ENCODE results near the gene ZFPL1.

The ZFPL1 gene

DNA sequence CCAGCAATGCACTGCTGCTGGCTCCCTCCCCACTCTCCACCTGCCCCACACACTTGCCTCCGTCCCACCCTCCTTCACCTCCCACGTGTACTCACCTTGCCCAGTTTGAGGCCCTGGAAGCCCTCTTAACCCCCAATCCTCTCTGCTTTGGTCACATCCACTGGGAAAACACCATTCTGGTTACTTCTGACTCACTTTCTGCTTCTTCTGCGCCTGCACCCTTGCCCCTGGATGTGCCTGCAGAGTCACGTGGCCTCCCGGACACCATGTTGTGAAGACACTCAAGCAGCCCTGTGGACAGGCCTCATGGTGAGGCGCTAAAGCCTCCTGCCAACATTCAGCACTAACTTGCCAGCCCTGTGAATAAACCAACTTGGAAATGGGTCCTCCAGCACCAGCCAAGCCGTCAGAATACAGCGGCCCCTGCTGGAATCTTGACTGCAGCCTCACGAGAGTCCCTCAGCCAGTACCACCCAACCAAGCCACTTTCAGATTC, 23.1 kb upstream of the ZFPL1 start:
- no peak for DNase-seq

DNA sequence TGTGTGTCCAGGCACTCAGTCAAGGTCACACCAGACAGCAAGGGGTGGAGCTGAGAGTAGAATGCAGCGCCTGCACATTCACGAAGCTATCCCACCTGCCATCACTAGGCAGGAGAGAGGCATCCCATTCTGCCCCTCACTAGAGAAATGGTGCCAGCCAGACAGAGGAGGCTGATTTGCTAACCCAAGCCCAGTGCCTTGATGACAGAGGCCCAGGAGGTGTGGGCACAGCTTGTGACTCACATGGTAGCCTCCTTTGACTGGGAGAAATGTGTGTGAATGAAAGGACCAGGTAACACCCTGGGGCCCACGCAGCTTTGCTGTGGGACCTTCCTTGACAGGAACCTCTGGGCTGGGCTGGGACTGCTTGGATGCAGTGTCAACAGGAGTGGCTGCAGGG, 20.5 kb upstream of the ZFPL1 start:
- DNase-seq: no peak

DNA sequence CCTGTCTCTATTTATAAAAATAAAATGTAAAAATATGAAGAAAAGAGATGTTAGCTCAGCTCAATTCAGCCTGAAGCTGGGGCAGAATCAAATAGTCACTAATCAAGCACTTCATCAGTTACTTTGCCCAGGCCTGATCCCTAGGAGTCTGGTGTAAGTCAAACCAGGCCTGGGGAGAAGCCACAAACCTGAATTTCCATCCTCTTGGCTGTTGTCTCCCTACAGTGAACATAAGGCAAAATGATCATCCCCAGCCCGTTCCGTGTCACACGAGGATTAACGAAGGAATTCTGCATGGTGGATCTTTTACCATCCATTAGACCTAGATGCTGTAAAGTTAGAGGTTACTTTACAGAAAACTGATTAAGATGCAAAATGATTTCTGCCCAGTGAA, 19.2 kb upstream of the ZFPL1 start:
- no peak for DNase-seq

DNA sequence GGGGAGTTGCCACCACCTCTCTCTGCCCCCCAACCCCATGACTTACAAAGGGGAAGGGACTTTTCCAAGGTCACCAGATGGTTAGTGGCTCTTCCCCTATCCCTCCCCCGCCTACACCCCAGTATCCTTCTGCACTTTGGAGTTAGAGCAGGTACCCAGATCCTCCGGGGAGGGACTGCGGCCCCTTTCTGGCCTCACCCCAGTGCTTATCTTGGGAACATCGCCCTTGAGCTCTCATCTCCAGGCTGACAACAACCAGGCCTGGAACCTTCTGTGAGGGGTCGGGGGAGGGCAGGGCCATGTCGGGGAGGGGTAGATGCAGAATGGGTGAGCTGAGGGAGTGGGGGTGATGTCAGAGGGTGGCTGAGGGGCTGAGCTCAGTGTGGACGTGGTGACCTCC, 18.2 kb upstream of the ZFPL1 start:
- no peak for DNase-seq

GRCh38 chr11:65066315-65066714, 17.7 kb upstream of the ZFPL1 start:
- DNase-seq: no peak

GRCh38 chr11:65066805-65067291, 17.2 kb upstream of the ZFPL1 start:
- DNase-seq: no peak

DNA sequence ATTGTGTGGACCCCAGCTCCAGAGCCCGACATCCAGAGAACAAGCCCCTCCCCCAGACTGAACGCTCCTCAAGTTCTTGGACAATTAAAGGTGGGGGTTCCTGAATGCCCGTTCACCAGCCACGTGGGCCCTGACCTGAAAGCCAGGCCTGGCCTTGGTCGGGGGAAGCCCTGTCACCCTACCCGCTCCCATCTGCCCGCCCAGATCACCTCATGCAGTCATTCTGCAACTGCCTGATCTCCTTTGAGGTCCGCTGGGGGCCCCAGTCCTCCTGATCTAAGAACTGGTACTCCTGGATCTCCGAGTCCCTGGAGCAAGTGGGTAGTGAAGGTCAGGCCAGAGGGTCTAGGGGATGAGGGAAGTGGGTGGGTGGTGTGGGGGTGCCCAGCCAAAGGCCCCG, 16.6 kb upstream of the ZFPL1 start:
- no peak for DNase-seq

GRCh38 chr11:65069217-65069616, 14.8 kb upstream of the ZFPL1 start:
- peak in 1 of 2 donors; percentile 5 for DNase-seq

DNA sequence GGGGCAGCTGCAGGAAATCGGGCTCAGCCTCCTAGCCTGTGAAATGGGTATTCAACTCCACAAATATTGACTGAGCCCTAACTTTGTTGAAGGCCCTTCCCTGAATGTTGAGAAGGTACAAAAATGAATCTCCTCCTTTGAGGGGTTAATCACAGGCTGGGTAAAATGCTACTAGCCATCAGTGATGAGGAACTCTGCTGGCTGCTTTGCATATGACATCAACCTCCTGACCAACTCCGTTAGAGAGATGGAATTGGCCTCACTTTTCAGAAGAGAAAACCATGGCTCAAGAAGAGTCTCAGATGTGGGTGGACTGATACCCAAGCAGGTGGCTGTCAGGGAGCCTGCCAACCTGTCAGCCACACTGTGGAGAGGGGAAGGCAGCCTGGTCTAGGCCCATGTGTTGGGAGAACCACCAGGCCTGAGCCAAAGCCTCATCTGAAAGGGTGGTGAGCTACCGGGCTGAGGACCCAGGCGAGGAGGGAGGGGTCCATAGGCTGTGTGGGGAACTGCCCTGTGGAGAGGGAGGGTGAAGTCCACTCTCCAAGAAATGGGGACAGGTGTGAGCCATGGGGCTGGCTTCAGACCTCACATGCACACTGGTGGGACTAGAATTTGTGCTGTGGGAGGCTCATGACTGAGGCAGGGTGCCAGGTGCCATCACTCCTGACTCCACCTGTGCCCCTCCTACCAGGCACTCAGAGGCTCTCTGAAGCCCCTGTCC, 12.0 kb upstream of the ZFPL1 start:
- no peak for DNase-seq

DNA sequence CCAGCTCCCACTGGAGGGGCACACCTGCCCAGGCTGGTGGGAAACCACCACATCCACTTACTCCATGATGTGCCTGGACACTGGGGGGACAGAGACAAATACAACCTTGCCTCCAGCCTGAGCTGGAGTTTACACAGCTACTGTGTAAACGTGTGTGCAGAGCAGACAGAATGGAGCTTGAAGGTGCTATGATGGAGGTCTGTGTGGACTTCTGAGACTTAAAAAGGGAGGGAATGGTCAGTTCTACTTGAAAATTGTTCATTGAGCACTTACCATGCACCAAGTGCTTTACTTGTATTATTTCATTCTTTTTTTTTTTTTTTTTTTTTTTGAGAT, 11.4 kb upstream of the ZFPL1 start:
- DNase-seq: no peak

DNA sequence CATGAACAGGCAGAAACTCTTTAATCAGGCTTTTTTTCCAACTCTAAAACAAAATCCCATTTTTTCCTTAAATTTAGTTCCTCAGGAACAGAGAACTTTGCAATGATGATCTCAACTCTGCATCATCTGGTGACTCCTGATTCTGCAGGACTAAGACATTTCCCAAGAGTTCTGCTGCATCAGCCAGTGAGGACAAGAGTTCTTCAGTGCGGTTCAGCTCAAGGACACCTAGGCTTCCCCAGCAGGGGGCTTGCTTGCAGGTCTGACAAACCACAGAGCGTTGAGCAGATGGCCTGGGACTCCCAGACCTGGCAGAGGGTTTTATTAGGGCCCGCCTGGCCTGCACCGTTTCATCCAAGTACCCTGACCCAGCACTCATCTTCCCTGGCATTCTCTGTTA, 6.6 kb upstream of the ZFPL1 start:
- DNase-seq: no peak

DNA sequence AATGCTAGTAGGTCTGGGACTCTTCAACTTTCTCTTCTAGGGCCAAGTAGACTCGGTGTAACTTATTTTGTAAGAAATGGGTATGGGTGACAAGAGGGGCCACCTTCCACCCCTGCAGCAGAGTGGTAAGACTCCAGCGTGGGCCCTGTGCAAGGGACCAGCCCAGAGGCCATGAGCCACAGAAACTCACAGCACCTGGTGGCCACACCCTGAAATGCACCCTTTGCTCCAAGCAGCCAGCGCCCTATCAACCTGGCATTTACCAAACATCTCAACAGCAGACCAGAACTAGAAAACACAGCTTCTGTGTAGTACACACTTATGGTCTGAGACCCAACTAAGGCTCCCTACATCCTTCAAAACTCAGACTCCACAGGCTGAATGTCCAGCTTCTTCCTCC, 5.9 kb upstream of the ZFPL1 start:
- DNase-seq: peak in 1 of 2 donors; percentile 24

- no peak for DNase-seq
These were observed 5.2 kb upstream of the ZFPL1 start for GRCh38 chr11:65078786-65079342.

DNA sequence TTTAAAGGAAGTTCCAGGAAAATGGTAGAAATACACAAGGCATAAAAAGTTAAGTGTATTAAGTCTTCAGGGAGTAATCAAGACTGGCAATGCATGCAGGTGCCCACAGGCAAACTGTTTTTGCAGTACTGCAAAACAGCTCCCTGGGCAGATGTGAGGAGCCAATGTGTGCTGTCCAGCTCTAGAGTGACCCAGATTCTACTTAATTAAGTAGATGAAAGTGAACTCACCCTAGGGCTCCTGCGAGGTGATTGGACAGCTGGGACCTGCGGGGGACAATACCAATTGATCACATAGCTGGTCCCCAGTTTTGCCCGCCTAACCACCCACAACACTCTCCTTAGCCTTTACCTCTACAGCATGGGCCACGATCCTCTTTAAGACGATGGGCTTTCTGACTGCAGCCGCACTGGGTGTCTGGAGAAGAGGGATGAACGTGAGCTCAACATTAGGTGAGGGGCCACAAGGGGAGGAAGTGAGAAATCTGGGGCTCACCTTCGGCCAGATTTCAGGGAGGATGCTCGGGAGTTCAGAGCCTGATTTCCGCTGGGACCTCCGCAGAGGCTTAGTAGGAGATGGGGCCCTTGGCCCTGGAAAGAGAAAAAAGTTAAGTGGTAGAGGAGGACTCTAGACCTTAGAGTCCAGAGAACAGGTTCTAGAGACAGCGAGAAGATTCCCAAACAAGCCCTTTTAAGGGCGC, 738 bp upstream of the ZFPL1 start:
- DNase-seq: no peak

DNA sequence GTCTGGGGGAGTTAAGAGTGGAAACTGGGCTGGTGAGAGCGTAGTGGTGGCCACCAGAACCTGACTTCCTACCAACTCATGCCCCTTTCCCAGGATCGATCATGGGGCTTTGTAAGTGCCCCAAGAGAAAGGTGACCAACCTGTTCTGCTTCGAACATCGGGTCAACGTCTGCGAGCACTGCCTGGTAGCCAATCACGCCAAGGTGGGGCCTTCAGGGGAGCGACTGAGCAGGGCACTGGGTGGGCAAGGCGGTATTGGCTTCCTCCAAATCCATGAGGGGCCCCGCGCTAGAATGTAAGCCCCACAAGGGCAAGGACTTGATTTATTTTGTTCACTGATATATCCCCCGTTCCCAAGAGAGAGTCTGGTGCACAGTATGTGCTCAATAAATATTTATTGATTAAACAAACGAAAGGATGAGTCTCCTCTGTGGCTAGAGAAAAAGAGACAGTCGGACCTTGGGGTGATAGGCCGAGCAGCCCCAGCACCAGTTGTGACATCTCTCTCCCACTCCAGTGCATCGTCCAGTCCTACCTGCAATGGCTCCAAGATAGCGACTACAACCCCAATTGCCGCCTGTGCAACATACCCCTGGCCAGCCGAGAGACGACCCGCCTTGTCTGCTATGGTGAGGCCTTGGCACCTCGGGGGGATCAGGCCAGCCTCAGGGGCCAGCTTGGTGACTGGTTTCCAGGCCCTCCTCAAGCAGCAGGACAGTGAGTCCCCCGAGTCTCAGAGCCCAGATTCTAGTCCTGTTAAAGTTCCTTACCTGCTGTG, 765 bp downstream of the ZFPL1 start:
- DNase-seq: no peak

DNA sequence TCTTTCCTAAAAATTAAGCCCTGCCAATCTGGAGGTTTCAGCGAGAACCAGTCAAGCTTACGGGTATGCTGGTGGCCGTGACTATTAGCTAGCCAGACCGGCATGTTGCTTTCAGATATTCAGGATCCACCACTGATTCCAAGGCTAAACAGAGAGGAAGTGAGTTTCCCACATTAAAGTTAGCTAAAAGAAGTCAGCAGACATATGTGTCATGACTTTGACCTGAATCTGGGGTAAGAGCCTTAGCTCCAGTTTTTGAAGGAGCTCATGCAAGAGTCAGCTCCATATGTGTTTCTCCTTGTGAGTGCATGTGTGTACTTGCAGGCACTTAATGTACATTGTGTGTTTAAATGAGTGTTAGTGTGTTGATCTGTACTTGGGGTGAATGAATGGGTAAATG, 1.4 kb downstream of the ZFPL1 start:
- DNase-seq: no peak

- no peak for DNase-seq
These were observed 2.8 kb downstream of the ZFPL1 start for GRCh38 chr11:65086809-65087208.

DNA sequence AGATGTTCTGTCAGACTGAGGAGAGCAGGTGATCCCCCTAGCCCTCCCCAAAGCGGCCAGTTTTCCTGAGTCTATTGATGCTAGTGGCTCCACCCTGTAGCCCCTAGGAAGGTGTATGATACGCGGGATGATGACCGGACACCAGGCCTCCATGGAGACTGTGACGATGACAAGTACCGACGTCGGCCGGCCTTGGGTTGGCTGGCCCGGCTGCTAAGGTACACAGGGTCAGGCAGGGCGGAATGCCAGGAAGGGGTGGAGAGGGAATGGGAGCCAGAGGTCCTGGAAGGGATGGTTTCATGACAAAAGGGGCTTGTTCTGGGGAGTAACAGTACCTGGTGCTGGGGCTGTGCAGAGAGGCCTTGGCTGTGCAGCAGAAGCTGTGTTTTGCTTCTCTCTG, 3.2 kb downstream of the ZFPL1 start:
- DNase-seq: no peak

DNA sequence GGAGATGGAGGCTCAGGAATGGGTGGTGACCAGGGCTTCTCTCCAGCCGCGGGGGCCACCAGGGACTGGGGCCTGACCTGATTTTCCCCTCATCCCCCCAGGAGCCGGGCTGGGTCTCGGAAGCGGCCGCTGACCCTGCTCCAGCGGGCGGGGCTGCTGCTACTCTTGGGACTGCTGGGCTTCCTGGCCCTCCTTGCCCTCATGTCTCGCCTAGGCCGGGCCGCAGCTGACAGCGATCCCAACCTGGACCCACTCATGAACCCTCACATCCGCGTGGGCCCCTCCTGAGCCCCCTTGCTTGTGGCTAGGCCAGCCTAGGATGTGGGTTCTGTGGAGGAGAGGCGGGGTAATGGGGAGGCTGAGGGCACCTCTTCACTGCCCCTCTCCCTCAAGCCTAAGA, 3.8 kb downstream of the ZFPL1 start:
- DNase-seq: no peak

GRCh38 chr11:65089621-65090020, 5.6 kb downstream of the ZFPL1 start:
- no peak for DNase-seq

- no peak for DNase-seq
These were observed 6.6 kb downstream of the ZFPL1 start for GRCh38 chr11:65090628-65091027.

DNA sequence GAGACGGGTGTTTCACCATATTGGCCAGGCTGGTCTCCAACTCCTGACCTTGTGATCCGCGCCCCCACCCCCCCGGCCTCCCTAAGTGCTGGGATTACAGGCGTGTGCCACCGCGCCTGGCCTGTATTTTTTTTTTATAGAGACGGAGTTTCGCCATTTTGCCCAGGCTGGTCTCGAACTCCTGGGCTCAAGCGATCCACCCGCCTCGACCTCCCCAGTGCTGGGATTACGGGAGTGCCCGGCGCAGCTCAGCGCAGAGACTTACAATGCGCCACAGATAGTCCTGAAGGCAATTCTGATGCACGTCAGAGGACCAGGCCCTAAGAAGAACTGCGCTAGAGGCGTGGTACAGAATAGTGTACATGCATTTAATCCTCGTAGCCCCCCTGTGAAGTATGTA, 11.4 kb downstream of the ZFPL1 start:
- no peak for DNase-seq

Measured in bone marrow (tissue), 2 donors.